H1 (cell line): ENCODE data around the gene ZBTB7A. TPM values are rescaled to one million over a fixed set of nuclear protein-coding genes. Genes with fewer than 3 reads are reported as not detected.

ENCODE experiments used
- CTCF ChIA-PET: fragments of 300-600 bp; sonication (Branson Sonifier 250); formaldehyde crosslinking; loops from one replicate; lab custom pipeline; 2021; ENCODE audit not compliant: partially characterized antibody; lab: Charles Lee
- POLR2A ChIA-PET: fragments of 300-600 bp; sonication (Branson Sonifier 250); formaldehyde crosslinking; loops from one replicate; lab custom pipeline; 2021; ENCODE audit warnings: inconsistent platforms; ENCODE audit not compliant: partially characterized antibody; lab: Charles Lee
- DNase-seq, 2 experiments: peaks; one replicate each; pipeline versions ENCODE4 v3.0.0 to v3.0.0-alpha.2; 2010 to 2022; ENCODE audit warnings: low spot score in 2 of 2, low read depth in 1 of 2, mixed read lengths in 1 of 2
- FAIRE-seq: peaks from 2 replicates; lab custom pipeline; 2011; peaks lifted over from hg19 to GRCh38; lab: Jason Lieb, UNC
- H2AFZ ChIP-seq: 2 replicates; pipeline ENCODE4 v1.8.1; 2012; ENCODE audit warnings: low read length, inconsistent platforms
- H2AK5ac ChIP-seq: 2 replicates; pipeline ENCODE4 v1.6.1; 2013; ENCODE audit warnings: low read depth, low read length
- H2BK120ac ChIP-seq: replicated peaks from 2 replicates; pipeline ENCODE3; 2013; ENCODE audit warnings: low read depth, low read length, inconsistent platforms
- H2BK12ac ChIP-seq: 2 replicates; pipeline ENCODE4 v1.6.1; 2013; ENCODE audit warnings: low read depth, low read length
- H2BK15ac ChIP-seq: 2 replicates; pipeline ENCODE4 v1.6.1; 2013; ENCODE audit warnings: low read length
- H2BK20ac ChIP-seq: 2 replicates; pipeline ENCODE4 v1.6.1; 2013; ENCODE audit warnings: low read length
- H2BK5ac ChIP-seq: 2 replicates; pipeline ENCODE4 v1.6.1; 2013; ENCODE audit warnings: low read depth, low read length
- H3K14ac ChIP-seq: 2 replicates; pipeline ENCODE4 v1.6.1; 2013; ENCODE audit warnings: inconsistent platforms; ENCODE audit not compliant: insufficient read length
- H3K18ac ChIP-seq: 2 replicates; pipeline ENCODE4 v1.6.1; 2013; ENCODE audit warnings: low read length; ENCODE audit errors: extremely low read depth
- H3K23ac ChIP-seq: 2 replicates; pipeline ENCODE4 v1.6.1; 2013; ENCODE audit warnings: inconsistent platforms; ENCODE audit not compliant: insufficient read length
- H3K23me2 ChIP-seq: 2 replicates; pipeline ENCODE4 v1.6.1; 2013; ENCODE audit warnings: low read depth, low read length
- H3K27ac ChIP-seq: 2 replicates; pipeline ENCODE4 v1.6.1; 2011; ENCODE audit warnings: low read depth, low read length, inconsistent platforms
- H3K27me3 ChIP-seq, 4 experiments: replicated peaks in 1 of 4; 1 replicate in 1 of 4; 2 replicates in 3 of 4; pipeline versions ENCODE4 v1.6.1 to v1.8.1; 2011 to 2013; ENCODE audit warnings: low read length in 3 of 4, mild to moderate bottlenecking in 3 of 4, inconsistent platforms in 2 of 4, mixed read lengths in 2 of 4, moderate library complexity in 1 of 4; ENCODE audit not compliant: control insufficient read depth in 3 of 4, insufficient read depth in 3 of 4; ENCODE audit errors: extremely low read depth in 1 of 4
- H3K36me3 ChIP-seq, 4 experiments: 2 replicates each; pipeline versions ENCODE4 v1.6.1 to v1.8.1; 2011 to 2013; ENCODE audit warnings: mild to moderate bottlenecking in 4 of 4, low read length in 3 of 4, moderate library complexity in 2 of 4, control low read depth in 1 of 4, inconsistent platforms in 1 of 4; ENCODE audit not compliant: insufficient read depth in 4 of 4, control insufficient read depth in 2 of 4
- H3K4ac ChIP-seq: replicated peaks from 2 replicates; pipeline ENCODE3; 2013; ENCODE audit warnings: low read length, low read depth, mixed read lengths, inconsistent platforms; ENCODE audit not compliant: insufficient read length
- H3K4me1 ChIP-seq, 4 experiments: replicated peaks in 1 of 4; 1 replicate in 1 of 4; 2 replicates in 3 of 4; pipeline versions ENCODE4 v1.6.1 to v1.8.1; 2011 to 2013; ENCODE audit warnings: low read length in 3 of 4, inconsistent platforms in 2 of 4, mixed read lengths in 1 of 4; ENCODE audit not compliant: insufficient read depth in 4 of 4, control insufficient read depth in 3 of 4
- H3K4me2 ChIP-seq, 2 experiments: 2 replicates each; pipeline versions ENCODE4 v1.6.1 to v1.8.1; 2011 to 2013; ENCODE audit warnings: low read depth in 2 of 2, low read length in 2 of 2, control low read depth in 1 of 2, inconsistent platforms in 1 of 2, mild to moderate bottlenecking in 1 of 2; ENCODE audit not compliant: insufficient read depth in 1 of 2
- H3K4me3 ChIP-seq, 4 experiments: fragments of 200-600, 300-600 bp in 1 of 4; sonication (generic), shearing (Covaris generic), sonication (Bioruptor Twin) in 1 of 4; 2 replicates each; pipeline versions ENCODE4 v1.5.1 to v1.8.1; 2011 to 2016; ENCODE audit warnings: low read length in 4 of 4, low read depth in 3 of 4, control low read depth in 2 of 4, inconsistent platforms in 2 of 4, mild to moderate bottlenecking in 2 of 4, mixed read lengths in 1 of 4, moderate library complexity in 1 of 4; ENCODE audit not compliant: insufficient read depth in 2 of 4; ENCODE audit errors: extremely low read depth in 1 of 4
- H3K56ac ChIP-seq: replicated peaks from 2 replicates; pipeline ENCODE3; 2013; ENCODE audit warnings: low read depth, mild to moderate bottlenecking, mixed read lengths, low read length, inconsistent platforms; ENCODE audit not compliant: insufficient read length
- H3K79me1 ChIP-seq: 2 replicates; pipeline ENCODE4 v1.6.1; 2013; ENCODE audit warnings: low read depth, low read length, control low read depth
- H3K79me2 ChIP-seq, 2 experiments: 2 replicates each; pipeline versions ENCODE4 v1.6.1 to v1.8.1; 2012 to 2013; ENCODE audit warnings: low read length in 2 of 2, mild to moderate bottlenecking in 2 of 2, inconsistent platforms in 1 of 2; ENCODE audit not compliant: insufficient read depth in 2 of 2, control insufficient read depth in 1 of 2
- H3K9ac ChIP-seq, 4 experiments: replicated peaks in 1 of 4; 1 replicate in 1 of 4; 2 replicates in 3 of 4; pipeline versions ENCODE4 v1.6.1 to v1.8.1; 2011 to 2013; ENCODE audit warnings: low read depth in 3 of 4, low read length in 3 of 4, control low read depth in 2 of 4, mild to moderate bottlenecking in 2 of 4, moderate library complexity in 2 of 4, inconsistent platforms in 1 of 4; ENCODE audit errors: extremely low read depth in 1 of 4
- H3K9me3 ChIP-seq, 2 experiments: 2 replicates each; pipeline versions ENCODE4 v1.6.1 to v1.8.1; 2012 to 2013; ENCODE audit warnings: mild to moderate bottlenecking in 2 of 2, moderate library complexity in 2 of 2, control low read depth in 1 of 2, inconsistent platforms in 1 of 2, low read depth in 1 of 2, low read length in 1 of 2, mixed read lengths in 1 of 2; ENCODE audit not compliant: insufficient read depth in 2 of 2
- H4K20me1 ChIP-seq, 2 experiments: replicated peaks in 1 of 2; 2 replicates each; pipeline versions ENCODE3 to v1.8.1; 2011 to 2013; ENCODE audit warnings: inconsistent platforms in 2 of 2, low read length in 2 of 2, mild to moderate bottlenecking in 1 of 2; ENCODE audit not compliant: insufficient read depth in 2 of 2, control insufficient read depth in 1 of 2
- H4K5ac ChIP-seq: 2 replicates; pipeline ENCODE4 v1.6.1; 2013; ENCODE audit warnings: low read length, low read depth, mixed read lengths, inconsistent platforms; ENCODE audit not compliant: insufficient read length
- H4K8ac ChIP-seq: 2 replicates; pipeline ENCODE4 v1.8.0; 2013; ENCODE audit warnings: mild to moderate bottlenecking, moderate library complexity, low read length, inconsistent platforms; ENCODE audit not compliant: insufficient read depth; ENCODE audit errors: extremely low read depth
- H4K91ac ChIP-seq: replicated peaks from 2 replicates; pipeline ENCODE3; 2013; ENCODE audit warnings: low read length, mixed read lengths, inconsistent platforms; ENCODE audit not compliant: insufficient read length
- EGR1 ChIP-seq: IDR thresholded peaks from 2 replicates; pipeline ENCODE4 v1.6.1; 2011; ENCODE audit warnings: low read depth, low read length, borderline replicate concordance
- RFX5 ChIP-seq: IDR thresholded peaks from 2 replicates; pipeline ENCODE4 v1.6.1; 2011; ENCODE audit warnings: low read depth, low read length, improper control_type of control experiment, borderline replicate concordance
- WGBS, 2 experiments: shearing (Covaris generic) in 1 of 2; methylation state at CpG; one replicate each; pipeline versions ENCODE4 v1.1.6 to v1.1.7; 2013 to 2015; ENCODE audit warnings: low lambda C conversion rate in 2 of 2, mixed read lengths in 2 of 2, inconsistent platforms in 1 of 2, low coverage in 1 of 2, missing lambda C conversion rate in 1 of 2; ENCODE audit not compliant: insufficient replicate concordance in 2 of 2, insufficient coverage in 1 of 2, insufficient read length in 1 of 2; ENCODE audit errors: extremely low coverage in 1 of 2, missing lambda C conversion rate in 1 of 2; 5-methylcytosine and 5-hydroxymethylcytosine counted together
- polyA plus RNA-seq, 7 experiments: library from polyadenylated mRNA; depleted of rRNA in 3 of 7; stranded (reverse) in 5 of 7; unstranded in 2 of 7; fragments of >200 nt in 5 of 7; fragments of 200-250 nt in 2 of 7; gene quantifications; 1 replicate in 5 of 7; 2 replicates in 1 of 7; 4 replicates in 1 of 7; pipeline versions ENCODE4 v1.2.1 to v1.2.3, GENCODE V29; 2011 to 2013; ENCODE audit warnings: missing spikeins in 2 of 7, mixed read lengths in 2 of 7
- total RNA-seq: library from RNA; stranded (reverse); fragmentation: NEBNext Ultra II Directional; extraction: Animal tissue kit (Norgen Biotek cat#: 25700); gene quantifications from 2 replicates; pipeline ENCODE4 v1.2.1, GENCODE V29; 2021

Gene ZBTB7A
- total and polyA plus RNA-seq, 2 of the 8 experiments (the other 6 are each of a cell fraction or from before 2014, with no cell fraction given) = 5.6 to 17.8 TPM

DNA sequence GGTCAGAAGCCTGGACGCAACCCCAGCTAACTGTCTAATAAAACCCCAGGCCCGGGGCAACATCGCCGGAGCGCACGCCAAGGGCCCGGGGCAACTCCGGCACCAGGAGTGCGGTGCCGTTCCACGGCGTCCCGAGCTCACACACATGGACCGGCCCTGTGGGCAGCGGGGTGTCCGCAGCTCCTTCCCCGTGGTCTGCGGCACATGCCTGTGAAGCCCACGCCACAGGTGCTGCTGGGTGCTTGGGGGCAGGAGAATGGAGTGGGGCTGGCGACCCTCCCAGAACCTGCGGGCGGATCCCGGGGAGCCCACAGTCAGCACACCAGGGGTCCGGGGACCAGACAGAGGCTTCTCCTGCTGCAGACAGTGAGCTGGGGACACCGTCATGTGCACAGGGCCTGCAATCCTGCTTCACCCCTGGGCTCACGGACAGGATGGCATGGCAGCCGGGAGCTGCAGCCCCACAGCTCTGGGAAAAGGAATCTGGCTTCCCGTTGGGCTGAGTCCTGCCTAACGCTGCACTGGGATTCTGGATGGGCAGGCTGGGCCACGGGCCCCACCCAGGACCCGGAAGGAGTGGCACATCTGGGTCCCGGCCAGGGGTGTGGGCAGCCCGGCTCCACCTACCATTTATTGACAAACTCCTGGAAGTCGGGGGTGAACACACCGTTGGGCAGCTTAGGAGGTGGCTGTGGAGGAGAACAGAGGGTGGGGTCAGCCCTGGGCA is 28.2 kb upstream of the ZBTB7A start:
- no peak overlapping the region for H3K56ac ChIP-seq
- no peaks in the 10 kb centered on the region for H3K79me2 ChIP-seq
- FAIRE-seq (no peak), DNase-seq (no peak)
- H3K79me1 ChIP-seq = no peaks in the 10 kb centered on the region
- no peak overlapping the region; the same call in 1 of the 2 replicates for H4K8ac ChIP-seq
- H2BK20ac ChIP-seq = no peak overlapping the region
- peaks cover 4 to 8% of the 10 kb centered on the region in 2 experiments for H4K20me1 ChIP-seq
- no peak overlapping the region for H2BK12ac ChIP-seq
- no peaks in the 10 kb centered on the region for H3K4me1 ChIP-seq
- H3K4ac ChIP-seq = no peak overlapping the region
- H3K4me2 ChIP-seq = no peak overlapping the region
- CTCF ChIA-PET = no interaction called here
- no peak overlapping the region for H3K14ac ChIP-seq
- no peak overlapping the region for H4K91ac ChIP-seq
- no peak overlapping the region for H3K4me3 ChIP-seq
- no peak overlapping the region for H2BK5ac ChIP-seq
- H4K5ac ChIP-seq = no peak overlapping the region
- no peak overlapping the region for H2BK120ac ChIP-seq
- no peak overlapping the region for H2BK15ac ChIP-seq
- H2AFZ ChIP-seq = no peak overlapping the region
- no peaks in the 10 kb centered on the region for H3K27me3 ChIP-seq
- TF ChIP-seq RFX5 = no peak
- no peak for TF ChIP-seq EGR1
- TF ChIP-seq, all 59 proteins: peak for 0
- no peaks in the 10 kb centered on the region for H3K23me2 ChIP-seq
- H3K23ac ChIP-seq = no peak overlapping the region
- H2AK5ac ChIP-seq = no peak overlapping the region
- peaks cover 4 to 42% (median 26%) of the 10 kb centered on the region in 4 experiments; a peak in 7 of 8 replicates for H3K36me3 ChIP-seq
- POLR2A ChIA-PET = interaction anchor here (1.0 to 2.8 kb wide), 4 partner anchors 14 to 110 kb away, joined by 5 to 12 read pairs (median 7); partner anchors contain the start of gene EEF2
- H3K27ac ChIP-seq = no peak overlapping the region
- 94% methylated on average over 35 of the region's 35 CpGs; no CpG with 5 or more reads in 1 of the 2 experiments for WGBS, 2 experiments
- no peak overlapping the region for H3K18ac ChIP-seq
- H3K9ac ChIP-seq = no peak overlapping the region
- no peaks in the 10 kb centered on the region for H3K9me3 ChIP-seq
